Measurements from ENCODE around the gene CAMTA1.

DNA sequence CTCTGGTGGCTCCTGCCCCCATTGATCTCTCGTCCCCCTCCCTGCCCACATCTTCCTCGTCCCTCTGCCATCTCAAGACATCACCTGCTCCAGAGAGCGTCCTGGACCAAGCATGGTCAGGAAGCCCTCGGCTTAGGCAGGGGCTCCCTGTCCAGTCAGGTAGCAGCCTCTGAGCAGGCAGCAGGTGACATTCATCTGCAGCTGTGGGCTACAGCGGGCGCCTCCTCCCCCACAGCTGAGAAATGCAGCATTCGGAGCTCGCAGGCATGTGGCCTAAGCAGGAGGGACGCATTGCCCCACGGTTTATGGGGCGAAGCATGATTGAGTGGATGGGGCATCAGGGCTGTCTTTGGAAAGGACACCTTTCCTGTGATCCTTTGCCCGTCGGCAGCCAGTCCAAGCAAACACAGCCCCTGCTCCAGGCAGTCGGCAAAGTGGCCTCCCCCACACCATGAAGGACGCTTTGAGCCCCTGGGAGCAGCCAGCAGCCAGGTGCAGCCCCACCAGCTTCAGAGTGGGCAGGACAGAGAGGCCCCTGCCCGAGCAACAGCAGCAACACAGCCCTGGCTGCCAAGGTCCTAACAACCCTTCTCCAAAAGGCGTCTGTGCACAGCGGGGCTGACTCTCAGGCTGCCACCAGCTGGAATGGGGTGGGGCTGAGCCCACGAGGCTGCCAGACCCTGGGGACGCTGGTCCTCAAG lies 751.8 kb downstream of the CAMTA1 start:
- no peak for TF ChIP-seq SP1 (IDR thresholded peaks at IDR 0.05)
- TF ChIP-seq NR2F2 (IDR thresholded peaks at IDR 0.05) = no peak
- TF ChIP-seq, protein P1, sequence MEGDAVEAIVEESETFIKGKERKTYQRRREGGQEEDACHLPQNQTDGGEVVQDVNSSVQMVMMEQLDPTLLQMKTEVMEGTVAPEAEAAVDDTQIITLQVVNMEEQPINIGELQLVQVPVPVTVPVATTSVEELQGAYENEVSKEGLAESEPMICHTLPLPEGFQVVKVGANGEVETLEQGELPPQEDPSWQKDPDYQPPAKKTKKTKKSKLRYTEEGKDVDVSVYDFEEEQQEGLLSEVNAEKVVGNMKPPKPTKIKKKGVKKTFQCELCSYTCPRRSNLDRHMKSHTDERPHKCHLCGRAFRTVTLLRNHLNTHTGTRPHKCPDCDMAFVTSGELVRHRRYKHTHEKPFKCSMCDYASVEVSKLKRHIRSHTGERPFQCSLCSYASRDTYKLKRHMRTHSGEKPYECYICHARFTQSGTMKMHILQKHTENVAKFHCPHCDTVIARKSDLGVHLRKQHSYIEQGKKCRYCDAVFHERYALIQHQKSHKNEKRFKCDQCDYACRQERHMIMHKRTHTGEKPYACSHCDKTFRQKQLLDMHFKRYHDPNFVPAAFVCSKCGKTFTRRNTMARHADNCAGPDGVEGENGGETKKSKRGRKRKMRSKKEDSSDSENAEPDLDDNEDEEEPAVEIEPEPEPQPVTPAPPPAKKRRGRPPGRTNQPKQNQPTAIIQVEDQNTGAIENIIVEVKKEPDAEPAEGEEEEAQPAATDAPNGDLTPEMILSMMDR (IDR thresholded peaks at IDR 0.05; ENCODE audit: low read depth, low read length, missing input control) = no peak
- TF ChIP-seq, protein P2, sequence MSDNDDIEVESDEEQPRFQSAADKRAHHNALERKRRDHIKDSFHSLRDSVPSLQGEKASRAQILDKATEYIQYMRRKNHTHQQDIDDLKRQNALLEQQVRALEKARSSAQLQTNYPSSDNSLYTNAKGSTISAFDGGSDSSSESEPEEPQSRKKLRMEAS (IDR thresholded peaks at IDR 0.05) = no peak
- no peak for TF ChIP-seq FOXA1 (IDR thresholded peaks at IDR 0.05)
- no peak for TF ChIP-seq RAD21 (IDR thresholded peaks at IDR 0.05)
- TF ChIP-seq, protein P3, sequence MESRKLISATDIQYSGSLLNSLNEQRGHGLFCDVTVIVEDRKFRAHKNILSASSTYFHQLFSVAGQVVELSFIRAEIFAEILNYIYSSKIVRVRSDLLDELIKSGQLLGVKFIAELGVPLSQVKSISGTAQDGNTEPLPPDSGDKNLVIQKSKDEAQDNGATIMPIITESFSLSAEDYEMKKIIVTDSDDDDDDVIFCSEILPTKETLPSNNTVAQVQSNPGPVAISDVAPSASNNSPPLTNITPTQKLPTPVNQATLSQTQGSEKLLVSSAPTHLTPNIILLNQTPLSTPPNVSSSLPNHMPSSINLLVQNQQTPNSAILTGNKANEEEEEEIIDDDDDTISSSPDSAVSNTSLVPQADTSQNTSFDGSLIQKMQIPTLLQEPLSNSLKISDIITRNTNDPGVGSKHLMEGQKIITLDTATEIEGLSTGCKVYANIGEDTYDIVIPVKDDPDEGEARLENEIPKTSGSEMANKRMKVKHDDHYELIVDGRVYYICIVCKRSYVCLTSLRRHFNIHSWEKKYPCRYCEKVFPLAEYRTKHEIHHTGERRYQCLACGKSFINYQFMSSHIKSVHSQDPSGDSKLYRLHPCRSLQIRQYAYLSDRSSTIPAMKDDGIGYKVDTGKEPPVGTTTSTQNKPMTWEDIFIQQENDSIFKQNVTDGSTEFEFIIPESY (IDR thresholded peaks at IDR 0.05) = no peak
- no peak for TF ChIP-seq YY1 (IDR thresholded peaks at IDR 0.05)

Measured in liver (tissue), 3 donors.